GM23338 (cell line): ENCODE results near the gene CTNNA2. TPM values are rescaled to one million over a fixed set of nuclear protein-coding genes. Genes with fewer than 3 reads are reported as not detected.

Experiments
- CREB1 ChIP-seq: fragments of 250-450 bp; sonication (Bioruptor Pico); IDR thresholded peaks from 2 replicates; pipeline ENCODE4 v1.5.0; 2020; ENCODE audit warnings: low read depth, mild to moderate bottlenecking, moderate library complexity
- EZH2 ChIP-seq: fragments of 200-600 bp; sonication (generic); IDR thresholded peaks from one replicate; pipeline ENCODE4 v1.8.0; 2017; ENCODE audit warnings: antibody characterized with exemption, mild to moderate bottlenecking, low read depth; ENCODE audit not compliant: unreplicated experiment
- EZH2phosphoT487 ChIP-seq: fragments of 200-600 bp; sonication (generic); IDR thresholded peaks from one replicate; pipeline ENCODE4 v1.8.1; 2018; ENCODE audit warnings: antibody characterized with exemption; ENCODE audit not compliant: unreplicated experiment
- NANOG ChIP-seq: IDR thresholded peaks from 2 replicates; pipeline ENCODE4 v1.6.1; 2016; ENCODE audit warnings: antibody characterized with exemption, borderline replicate concordance
- POLR2AphosphoS5 ChIP-seq: IDR thresholded peaks from 2 replicates; pipeline ENCODE4 v1.6.1; 2016; ENCODE audit warnings: antibody characterized with exemption, low read depth
- STAT1 ChIP-seq: IDR thresholded peaks from one replicate; pipeline ENCODE4 v1.6.1; 2016; ENCODE audit warnings: antibody characterized with exemption; ENCODE audit not compliant: unreplicated experiment
- ZNF331 ChIP-seq: fragments of 250-450 bp; sonication (Bioruptor Pico); IDR thresholded peaks from 2 replicates; pipeline ENCODE4 v1.5.0; 2020; ENCODE audit warnings: low read depth, mild to moderate bottlenecking, moderate library complexity
- polyA plus RNA-seq: library from polyadenylated mRNA; unstranded; fragments of >200 nt; fragmentation: Nextera tagmentation; extraction: Ambion mirVana; gene quantifications from 2 replicates; pipeline ENCODE4 v1.2.1, GENCODE V29; 2016
- total RNA-seq: library from RNA; depleted of rRNA; stranded (reverse); fragments of >200 nt; shearing (Covaris generic); gene quantifications from 2 replicates; pipeline ENCODE4 v1.2.3, GENCODE V29; 2014
- TF ChIP-seq, protein P1 (sequence below): fragments of 250-450 bp; sonication (Bioruptor Pico); IDR thresholded peaks from 2 replicates; pipeline ENCODE4 v1.5.0; 2020; ENCODE audit warnings: mild to moderate bottlenecking, moderate library complexity
- TF ChIP-seq, protein P2 (sequence below): IDR thresholded peaks from one replicate; pipeline ENCODE4 v1.6.1; 2018; ENCODE audit warnings: antibody characterized with exemption; ENCODE audit not compliant: unreplicated experiment
- TF ChIP-seq, protein P3 (sequence below), 2 experiments: fragments of 200-600 bp in 1 of 2; sonication (generic) in 1 of 2; conservative IDR thresholded peaks; 2 replicates each; pipeline versions ENCODE4 v1.5.1 to v1.6.1; 2016 to 2017; ENCODE audit warnings: antibody characterized with exemption in 2 of 2, low read depth in 2 of 2, mild to moderate bottlenecking in 2 of 2, moderate library complexity in 1 of 2
- TF ChIP-seq, protein P4 (sequence below): IDR thresholded peaks from 2 replicates; pipeline ENCODE4 v1.6.1; 2016; ENCODE audit warnings: antibody characterized with exemption

The CTNNA2 gene
- total and polyA plus RNA-seq, 2 experiments from 2014 or later, result 6.4 to 15.6 TPM

DNA sequence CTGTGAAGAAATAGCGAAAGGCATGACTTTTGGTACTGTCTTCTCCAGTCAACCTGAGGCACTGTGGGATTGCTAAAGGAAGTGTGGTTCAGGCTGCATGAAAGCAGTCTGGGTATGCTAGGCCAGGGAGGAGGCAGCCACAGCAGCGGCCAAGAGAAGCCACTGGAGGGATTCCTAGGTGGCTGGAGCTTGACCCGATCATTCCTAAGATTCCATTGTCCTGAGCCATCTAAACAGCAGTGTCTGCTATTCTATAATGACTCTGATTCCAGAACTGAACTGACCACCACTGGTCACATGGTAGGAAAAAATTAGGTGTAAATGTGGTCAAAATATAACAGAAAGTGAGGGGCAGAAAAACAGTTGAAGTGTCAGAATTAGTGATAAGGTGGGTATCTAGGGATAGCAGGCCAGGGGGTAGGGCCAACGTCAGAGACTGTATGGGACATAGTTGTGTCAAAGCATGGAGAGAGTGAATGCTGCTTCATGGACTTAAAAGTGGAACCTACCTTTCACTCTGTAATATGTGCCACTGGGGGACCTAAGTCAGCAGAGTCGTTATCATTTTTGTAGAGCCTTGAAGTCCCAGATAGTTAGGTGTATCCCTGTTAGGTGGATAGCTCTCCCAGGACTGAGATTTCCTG lies 204.6 kb downstream of the CTNNA2 start (continued):
- TF ChIP-seq, protein P1, sequence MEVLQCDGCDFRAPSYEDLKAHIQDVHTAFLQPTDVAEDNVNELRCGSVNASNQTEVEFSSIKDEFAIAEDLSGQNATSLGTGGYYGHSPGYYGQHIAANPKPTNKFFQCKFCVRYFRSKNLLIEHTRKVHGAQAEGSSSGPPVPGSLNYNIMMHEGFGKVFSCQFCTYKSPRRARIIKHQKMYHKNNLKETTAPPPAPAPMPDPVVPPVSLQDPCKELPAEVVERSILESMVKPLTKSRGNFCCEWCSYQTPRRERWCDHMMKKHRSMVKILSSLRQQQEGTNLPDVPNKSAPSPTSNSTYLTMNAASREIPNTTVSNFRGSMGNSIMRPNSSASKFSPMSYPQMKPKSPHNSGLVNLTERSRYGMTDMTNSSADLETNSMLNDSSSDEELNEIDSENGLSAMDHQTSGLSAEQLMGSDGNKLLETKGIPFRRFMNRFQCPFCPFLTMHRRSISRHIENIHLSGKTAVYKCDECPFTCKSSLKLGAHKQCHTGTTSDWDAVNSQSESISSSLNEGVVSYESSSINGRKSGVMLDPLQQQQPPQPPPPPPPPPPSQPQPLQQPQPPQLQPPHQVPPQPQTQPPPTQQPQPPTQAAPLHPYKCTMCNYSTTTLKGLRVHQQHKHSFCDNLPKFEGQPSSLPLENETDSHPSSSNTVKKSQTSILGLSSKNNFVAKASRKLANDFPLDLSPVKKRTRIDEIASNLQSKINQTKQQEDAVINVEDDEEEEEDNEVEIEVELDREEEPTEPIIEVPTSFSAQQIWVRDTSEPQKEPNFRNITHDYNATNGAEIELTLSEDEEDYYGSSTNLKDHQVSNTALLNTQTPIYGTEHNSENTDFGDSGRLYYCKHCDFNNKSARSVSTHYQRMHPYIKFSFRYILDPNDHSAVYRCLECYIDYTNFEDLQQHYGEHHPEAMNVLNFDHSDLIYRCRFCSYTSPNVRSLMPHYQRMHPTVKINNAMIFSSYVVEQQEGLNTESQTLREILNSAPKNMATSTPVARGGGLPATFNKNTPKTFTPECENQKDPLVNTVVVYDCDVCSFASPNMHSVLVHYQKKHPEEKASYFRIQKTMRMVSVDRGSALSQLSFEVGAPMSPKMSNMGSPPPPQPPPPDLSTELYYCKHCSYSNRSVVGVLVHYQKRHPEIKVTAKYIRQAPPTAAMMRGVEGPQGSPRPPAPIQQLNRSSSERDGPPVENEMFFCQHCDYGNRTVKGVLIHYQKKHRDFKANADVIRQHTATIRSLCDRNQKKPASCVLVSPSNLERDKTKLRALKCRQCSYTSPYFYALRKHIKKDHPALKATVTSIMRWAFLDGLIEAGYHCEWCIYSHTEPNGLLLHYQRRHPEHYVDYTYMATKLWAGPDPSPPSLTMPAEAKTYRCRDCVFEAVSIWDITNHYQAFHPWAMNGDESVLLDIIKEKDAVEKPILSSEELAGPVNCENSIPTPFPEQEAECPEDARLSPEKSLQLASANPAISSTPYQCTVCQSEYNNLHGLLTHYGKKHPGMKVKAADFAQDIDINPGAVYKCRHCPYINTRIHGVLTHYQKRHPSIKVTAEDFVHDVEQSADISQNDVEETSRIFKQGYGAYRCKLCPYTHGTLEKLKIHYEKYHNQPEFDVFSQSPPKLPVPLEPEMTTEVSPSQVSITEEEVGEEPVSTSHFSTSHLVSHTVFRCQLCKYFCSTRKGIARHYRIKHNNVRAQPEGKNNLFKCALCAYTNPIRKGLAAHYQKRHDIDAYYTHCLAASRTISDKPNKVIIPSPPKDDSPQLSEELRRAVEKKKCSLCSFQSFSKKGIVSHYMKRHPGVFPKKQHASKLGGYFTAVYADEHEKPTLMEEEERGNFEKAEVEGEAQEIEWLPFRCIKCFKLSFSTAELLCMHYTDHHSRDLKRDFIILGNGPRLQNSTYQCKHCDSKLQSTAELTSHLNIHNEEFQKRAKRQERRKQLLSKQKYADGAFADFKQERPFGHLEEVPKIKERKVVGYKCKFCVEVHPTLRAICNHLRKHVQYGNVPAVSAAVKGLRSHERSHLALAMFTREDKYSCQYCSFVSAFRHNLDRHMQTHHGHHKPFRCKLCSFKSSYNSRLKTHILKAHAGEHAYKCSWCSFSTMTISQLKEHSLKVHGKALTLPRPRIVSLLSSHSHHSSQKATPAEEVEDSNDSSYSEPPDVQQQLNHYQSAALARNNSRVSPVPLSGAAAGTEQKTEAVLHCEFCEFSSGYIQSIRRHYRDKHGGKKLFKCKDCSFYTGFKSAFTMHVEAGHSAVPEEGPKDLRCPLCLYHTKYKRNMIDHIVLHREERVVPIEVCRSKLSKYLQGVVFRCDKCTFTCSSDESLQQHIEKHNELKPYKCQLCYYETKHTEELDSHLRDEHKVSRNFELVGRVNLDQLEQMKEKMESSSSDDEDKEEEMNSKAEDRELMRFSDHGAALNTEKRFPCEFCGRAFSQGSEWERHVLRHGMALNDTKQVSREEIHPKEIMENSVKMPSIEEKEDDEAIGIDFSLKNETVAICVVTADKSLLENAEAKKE (CRISPR knock-in tag), result no peak
- TF ChIP-seq, protein P2, sequence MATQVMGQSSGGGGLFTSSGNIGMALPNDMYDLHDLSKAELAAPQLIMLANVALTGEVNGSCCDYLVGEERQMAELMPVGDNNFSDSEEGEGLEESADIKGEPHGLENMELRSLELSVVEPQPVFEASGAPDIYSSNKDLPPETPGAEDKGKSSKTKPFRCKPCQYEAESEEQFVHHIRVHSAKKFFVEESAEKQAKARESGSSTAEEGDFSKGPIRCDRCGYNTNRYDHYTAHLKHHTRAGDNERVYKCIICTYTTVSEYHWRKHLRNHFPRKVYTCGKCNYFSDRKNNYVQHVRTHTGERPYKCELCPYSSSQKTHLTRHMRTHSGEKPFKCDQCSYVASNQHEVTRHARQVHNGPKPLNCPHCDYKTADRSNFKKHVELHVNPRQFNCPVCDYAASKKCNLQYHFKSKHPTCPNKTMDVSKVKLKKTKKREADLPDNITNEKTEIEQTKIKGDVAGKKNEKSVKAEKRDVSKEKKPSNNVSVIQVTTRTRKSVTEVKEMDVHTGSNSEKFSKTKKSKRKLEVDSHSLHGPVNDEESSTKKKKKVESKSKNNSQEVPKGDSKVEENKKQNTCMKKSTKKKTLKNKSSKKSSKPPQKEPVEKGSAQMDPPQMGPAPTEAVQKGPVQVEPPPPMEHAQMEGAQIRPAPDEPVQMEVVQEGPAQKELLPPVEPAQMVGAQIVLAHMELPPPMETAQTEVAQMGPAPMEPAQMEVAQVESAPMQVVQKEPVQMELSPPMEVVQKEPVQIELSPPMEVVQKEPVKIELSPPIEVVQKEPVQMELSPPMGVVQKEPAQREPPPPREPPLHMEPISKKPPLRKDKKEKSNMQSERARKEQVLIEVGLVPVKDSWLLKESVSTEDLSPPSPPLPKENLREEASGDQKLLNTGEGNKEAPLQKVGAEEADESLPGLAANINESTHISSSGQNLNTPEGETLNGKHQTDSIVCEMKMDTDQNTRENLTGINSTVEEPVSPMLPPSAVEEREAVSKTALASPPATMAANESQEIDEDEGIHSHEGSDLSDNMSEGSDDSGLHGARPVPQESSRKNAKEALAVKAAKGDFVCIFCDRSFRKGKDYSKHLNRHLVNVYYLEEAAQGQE, result no peak
- TF ChIP-seq EZH2phosphoT487, result no peak
- no peak for TF ChIP-seq ZNF331 (CRISPR knock-in tag)
- TF ChIP-seq, protein P3, sequence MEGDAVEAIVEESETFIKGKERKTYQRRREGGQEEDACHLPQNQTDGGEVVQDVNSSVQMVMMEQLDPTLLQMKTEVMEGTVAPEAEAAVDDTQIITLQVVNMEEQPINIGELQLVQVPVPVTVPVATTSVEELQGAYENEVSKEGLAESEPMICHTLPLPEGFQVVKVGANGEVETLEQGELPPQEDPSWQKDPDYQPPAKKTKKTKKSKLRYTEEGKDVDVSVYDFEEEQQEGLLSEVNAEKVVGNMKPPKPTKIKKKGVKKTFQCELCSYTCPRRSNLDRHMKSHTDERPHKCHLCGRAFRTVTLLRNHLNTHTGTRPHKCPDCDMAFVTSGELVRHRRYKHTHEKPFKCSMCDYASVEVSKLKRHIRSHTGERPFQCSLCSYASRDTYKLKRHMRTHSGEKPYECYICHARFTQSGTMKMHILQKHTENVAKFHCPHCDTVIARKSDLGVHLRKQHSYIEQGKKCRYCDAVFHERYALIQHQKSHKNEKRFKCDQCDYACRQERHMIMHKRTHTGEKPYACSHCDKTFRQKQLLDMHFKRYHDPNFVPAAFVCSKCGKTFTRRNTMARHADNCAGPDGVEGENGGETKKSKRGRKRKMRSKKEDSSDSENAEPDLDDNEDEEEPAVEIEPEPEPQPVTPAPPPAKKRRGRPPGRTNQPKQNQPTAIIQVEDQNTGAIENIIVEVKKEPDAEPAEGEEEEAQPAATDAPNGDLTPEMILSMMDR (conservative IDR thresholded peaks at IDR 0.05; ENCODE audit: low read depth in 2 of 2), result no peak
- no peak for TF ChIP-seq EZH2
- TF ChIP-seq CREB1 (CRISPR knock-in tag), result no peak
- TF ChIP-seq POLR2AphosphoS5, result no peak
- no peak for TF ChIP-seq NANOG
- TF ChIP-seq STAT1, result no peak
- TF ChIP-seq, protein P4, sequence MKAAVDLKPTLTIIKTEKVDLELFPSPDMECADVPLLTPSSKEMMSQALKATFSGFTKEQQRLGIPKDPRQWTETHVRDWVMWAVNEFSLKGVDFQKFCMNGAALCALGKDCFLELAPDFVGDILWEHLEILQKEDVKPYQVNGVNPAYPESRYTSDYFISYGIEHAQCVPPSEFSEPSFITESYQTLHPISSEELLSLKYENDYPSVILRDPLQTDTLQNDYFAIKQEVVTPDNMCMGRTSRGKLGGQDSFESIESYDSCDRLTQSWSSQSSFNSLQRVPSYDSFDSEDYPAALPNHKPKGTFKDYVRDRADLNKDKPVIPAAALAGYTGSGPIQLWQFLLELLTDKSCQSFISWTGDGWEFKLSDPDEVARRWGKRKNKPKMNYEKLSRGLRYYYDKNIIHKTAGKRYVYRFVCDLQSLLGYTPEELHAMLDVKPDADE, result no peak
